Epithelial cell of prostate (primary cell): ENCODE results near the gene HSD3B2.

Experiments used
- DNase-seq: peaks from one replicate; pipeline ENCODE4 v3.0.0-alpha.2; 2011; ENCODE audit warnings: low read depth, low spot score
- H3K27ac ChIP-seq: fragments of 450-650 bp; 2 replicates; pipeline ENCODE4 v1.5.1; 2017; ENCODE audit warnings: mild to moderate bottlenecking

The HSD3B2 gene

DNA sequence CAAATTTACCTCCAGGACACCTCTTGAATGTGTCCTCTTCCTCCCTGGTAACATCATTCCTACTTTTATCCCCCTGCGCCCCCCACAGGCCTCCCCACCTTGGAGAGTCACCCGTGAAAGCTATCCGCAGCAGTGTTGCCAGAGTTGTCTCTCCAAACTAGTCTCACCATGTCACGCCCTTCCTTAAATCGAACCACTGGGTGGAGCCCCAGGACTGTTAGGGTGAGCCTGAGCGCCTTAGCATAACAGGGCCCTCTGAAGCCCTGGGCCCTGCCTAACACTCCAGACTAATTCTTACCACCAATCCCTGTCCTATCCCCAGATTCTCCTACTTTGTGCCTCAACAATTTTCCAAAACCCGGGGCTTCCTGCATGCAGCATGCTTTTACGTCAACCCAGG, 35.0 kb downstream of the HSD3B2 start:
- DNase-seq: no peak
- no peak overlapping the region for H3K27ac ChIP-seq

- H3K27ac ChIP-seq: no peak overlapping the region
- no peak for DNase-seq
Measured at GRCh38 chr1:119451158-119451557, 36.2 kb downstream of the HSD3B2 start.

DNA sequence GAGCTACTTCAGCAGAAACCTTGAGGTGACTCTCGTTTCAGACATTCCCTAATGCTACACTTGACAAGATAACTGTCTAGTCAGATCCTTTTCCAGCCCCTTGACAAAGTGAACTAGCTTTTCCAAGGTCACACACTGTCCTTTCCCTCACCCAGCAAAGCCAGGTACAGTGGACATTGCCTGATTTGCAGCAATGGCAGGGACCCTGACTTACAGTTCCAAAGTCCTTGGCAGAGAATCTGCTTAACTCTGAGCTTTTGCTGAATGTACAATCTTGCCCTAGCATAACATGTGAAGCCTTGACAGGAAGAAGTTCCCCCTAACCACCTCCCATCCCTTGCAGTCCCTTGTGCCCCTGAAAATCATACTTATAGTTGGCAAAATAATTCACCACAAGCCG, 37.1 kb downstream of the HSD3B2 start:
- DNase-seq: no peak
- no peak overlapping the region for H3K27ac ChIP-seq

DNA sequence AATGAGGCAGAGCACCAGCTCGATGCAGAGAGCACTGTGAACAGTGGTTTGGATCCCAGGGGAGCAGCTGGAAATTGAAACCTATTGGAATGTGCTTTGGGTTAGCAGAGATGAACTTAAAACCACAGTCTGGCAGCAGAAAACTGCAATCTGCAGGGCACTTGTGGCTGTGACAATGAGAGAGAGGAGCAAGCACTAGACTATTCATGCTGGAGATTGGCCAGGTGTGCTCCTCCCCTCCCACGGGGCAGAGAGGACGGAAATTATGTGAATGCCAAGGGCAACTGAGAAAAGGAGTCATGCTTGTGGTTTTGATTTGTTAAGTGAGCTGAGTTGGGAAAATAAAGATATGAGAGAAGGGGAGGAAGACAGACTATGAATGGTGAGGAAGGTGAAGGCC, 38.1 kb downstream of the HSD3B2 start:
- DNase-seq: peak; percentile 55

GRCh38 chr1:119462964-119463363, 48.0 kb downstream of the HSD3B2 start:
- DNase-seq: no peak
- no peak overlapping the region for H3K27ac ChIP-seq

More for the DNA sequence above, 38.1 kb downstream of the HSD3B2 start:
- H3K27ac ChIP-seq: no peak overlapping the region

- DNase-seq: no peak
- H3K27ac ChIP-seq: no peak overlapping the region
Measured at GRCh38 chr1:119463569-119463968, 48.6 kb downstream of the HSD3B2 start.

- no peak for DNase-seq
- H3K27ac ChIP-seq: no peak overlapping the region
Measured at GRCh38 chr1:119466445-119466844, 51.5 kb downstream of the HSD3B2 start.

GRCh38 chr1:119467219-119467618, 52.3 kb downstream of the HSD3B2 start:
- peak; percentile 39 for DNase-seq

GRCh38 chr1:119467857-119468668, 53.1 kb downstream of the HSD3B2 start:
- no peak overlapping the region for H3K27ac ChIP-seq
- no peak for DNase-seq

More at GRCh38 chr1:119467219-119467618, 52.3 kb downstream of the HSD3B2 start:
- no peak overlapping the region for H3K27ac ChIP-seq

DNA sequence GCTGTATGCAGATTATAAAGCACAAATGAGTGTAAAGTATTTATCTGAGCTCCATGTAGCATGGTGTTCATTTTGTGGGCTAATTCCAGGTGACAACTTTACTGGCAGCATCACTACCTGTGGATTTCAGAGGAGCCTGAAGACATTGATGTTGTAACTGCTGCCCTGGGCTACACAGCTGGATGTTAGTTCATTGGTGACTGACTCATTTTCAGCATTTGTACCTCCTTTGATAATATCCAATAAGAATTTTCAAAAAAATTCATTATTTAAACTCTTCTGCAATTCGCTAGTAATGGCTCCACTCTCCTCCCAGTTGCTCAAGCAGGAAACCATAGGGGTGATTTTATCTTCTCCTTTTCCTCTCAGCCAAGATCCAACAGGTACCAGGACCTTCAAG, 54.8 kb downstream of the HSD3B2 start:
- no peak overlapping the region for H3K27ac ChIP-seq
- DNase-seq: no peak

DNA sequence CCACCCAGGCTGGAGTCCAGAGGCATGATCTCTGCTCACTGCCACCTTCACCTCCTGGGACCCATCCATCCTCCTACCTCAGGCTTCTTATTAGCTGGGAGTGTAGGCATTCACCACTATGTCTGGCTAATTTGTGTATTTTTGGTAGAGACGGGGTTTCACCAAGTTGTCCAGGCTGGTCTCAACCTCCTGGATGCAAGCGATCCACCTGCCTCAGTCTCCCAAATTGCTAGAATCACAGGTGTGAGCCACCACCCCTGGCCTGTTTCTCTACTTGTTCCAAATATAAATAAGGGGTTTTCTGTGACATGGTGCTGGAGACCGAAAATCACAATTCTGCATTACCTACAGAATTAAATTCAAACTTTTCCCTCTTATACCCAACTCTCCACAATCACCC, 55.4 kb downstream of the HSD3B2 start:
- no peak overlapping the region for H3K27ac ChIP-seq
- DNase-seq: no peak

DNA sequence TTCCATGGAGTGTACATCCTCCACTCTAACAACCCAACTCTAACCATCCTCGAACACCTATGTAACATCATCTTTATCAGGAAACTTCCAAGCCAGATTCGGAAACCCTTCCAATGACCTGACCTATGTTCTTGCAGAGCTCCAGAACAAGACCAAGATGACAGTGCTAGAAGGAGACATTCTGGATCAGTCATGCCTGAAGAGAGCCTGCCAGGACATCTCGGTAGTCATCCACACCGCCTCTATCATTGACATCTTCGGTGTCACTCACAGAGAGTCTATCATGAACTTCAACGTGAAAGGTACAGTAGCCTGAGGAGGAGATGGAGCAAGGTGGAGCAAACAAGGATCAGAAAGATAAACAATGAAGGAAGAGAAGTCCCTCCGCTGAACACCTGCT, 56.0 kb downstream of the HSD3B2 start:
- no peak overlapping the region for H3K27ac ChIP-seq
- DNase-seq: no peak

GRCh38 chr1:119471566-119471965, 56.6 kb downstream of the HSD3B2 start:
- no peak for DNase-seq
- H3K27ac ChIP-seq: no peak overlapping the region

DNA sequence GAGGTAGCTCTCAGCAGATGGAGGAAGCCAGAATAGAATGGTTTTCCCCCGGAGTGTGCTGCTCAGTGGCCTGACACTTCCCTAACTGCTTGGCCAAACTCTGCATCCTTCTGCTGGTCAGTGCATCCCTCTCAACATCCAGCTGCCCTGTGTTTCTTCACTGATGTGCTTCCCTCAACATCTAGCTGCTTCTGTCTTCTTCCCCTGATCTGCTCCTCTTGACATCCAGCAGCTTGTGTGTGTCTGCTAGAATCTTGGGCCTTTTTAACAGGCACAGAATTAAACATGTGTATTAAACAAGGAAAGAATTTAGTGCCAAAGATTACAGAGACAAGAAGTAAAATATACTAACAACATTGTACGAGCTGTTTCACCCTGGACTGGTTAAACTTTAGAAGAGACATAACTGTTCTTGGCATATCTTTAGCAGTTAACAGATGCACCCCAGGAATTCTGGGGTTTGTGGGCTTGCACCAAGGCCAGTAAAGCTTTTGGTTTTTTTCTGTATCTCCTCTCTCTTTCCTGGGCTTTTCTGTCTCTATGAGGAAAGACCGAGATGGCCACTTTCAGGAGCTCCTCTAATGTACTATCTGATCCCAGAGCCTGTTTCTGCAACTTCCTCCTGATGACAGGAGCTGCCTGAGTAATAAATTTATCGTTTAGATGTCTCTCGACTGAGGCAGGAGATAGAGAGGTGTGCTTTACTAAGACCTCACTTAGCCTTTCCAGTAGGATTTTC, 57.3 kb downstream of the HSD3B2 start:
- H3K27ac ChIP-seq: no peak overlapping the region
- no peak for DNase-seq
